ACHN (cell line): ENCODE results near the gene KIAA2012.
A peak's percentile ranks its signal among the peaks of the same experiment; 100 is the strongest.

Experiments used
- DNase-seq: peaks from one replicate; pipeline ENCODE4 v3.0.0-alpha.2; 2015
- in situ Hi-C: cut with HindIII; loops from 2 replicates; pipeline ENCODE4 v1.10.0; 2017; ENCODE audit warnings: low sequenced_read_pairs, low pct_ligation_motif_present, low pct_unique_long_range_greater_than_20kb

Gene KIAA2012

DNA sequence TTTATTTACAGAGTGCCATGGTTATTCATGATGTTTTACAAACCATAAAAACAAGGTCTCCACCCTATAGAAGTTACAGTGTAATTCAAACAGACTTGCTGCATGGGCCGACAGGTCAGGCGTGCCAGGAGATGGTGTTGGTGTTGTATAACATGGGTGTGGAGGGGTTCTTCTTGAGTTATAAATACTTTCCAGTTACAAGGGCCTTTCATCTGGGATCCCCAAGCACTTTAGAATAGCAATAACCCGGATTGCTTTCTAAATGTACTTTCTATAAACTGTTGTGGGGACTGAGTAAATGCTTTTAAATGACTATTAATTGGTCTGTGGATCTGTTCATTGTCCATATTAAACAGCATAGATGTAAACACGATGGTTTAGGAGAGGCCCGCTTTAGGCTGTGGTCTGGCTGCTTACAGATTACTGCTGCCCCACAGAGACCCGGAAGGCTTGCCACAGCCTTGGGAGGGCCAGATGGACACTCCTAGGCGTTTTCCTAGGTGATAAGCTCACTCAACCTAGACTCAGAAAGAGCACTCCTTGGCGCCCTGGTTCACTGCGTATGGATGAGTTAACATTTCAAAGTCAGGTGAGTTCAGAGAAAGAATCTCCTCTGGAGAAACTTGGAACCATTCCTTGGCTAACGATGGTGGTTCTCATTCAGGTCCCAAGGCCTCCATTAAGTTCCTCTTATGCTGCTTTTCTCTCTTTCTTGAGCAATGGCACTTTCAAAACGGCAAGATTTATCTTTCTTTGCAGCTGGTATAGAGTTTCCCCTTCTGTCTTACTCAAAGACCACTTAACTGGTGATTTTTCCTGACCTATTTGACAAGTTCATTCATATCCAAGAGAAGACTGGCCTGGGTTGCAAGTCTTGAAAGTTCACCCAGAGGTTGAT lies 3.6 kb upstream of the KIAA2012 start:
- in situ Hi-C loops: no loop called here
- DNase-seq: no peak

DNA sequence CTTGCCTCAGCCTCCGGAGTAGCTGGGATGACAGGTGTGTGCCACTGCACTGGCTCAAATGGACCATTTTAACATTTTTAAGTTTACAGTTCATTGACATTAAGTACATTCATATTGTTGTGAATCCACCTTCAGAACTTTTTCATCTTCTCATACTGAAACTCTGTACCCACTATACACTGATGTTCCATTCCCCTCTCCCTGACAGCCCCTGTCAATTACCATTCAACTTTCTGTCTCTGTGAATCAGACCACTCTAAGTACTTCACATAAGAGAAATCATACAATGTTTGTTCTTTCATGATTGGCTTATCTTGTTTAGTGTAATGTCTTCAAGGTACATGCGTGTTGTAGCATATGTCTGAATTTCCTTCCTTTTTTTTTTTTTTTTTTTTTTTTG lies 1.9 kb upstream of the KIAA2012 start:
- in situ Hi-C loops: no loop called here
- DNase-seq: no peak

DNA sequence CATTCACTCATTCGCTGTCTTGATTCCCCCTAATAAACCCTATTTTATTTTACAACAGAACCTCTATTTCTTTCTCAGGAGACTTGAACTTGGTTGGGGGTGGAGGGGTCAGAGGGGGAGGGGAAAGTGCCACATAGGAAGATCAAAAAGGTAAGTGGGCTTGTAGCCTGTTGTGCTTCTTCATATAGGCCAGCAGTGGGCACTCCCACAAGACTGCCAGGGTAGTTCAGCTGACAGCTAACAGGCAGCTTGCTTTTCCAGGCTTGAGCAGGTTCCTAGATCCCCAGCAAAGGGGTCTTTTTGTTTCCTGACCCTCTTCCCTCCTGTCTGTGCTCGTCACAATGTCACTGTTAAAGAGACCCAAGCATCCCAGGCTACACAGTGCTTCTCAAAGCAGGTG lies 829 bp upstream of the KIAA2012 start:
- DNase-seq: peak; percentile 22
- in situ Hi-C loops: no loop called here

DNA sequence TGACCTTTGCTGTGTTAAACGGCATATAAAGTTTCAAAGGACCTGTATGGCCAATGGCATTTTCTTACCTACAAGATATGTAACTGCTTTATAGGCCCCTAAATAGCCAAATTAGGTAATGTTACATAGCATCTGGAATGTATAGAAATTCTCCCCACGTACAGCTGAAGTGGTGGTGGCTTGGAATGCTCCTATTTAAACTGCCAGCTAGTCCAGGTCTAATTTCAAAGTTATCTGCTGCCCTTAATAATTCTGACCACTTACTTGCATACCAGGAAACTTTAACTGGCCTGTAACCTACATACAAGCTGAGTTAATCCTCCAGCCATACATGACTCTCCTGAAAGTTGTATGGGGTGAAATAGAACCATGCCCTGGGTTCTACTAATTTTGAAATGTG lies 1.3 kb downstream of the KIAA2012 start:
- no peak for DNase-seq
- in situ Hi-C loops: no loop called here

DNA sequence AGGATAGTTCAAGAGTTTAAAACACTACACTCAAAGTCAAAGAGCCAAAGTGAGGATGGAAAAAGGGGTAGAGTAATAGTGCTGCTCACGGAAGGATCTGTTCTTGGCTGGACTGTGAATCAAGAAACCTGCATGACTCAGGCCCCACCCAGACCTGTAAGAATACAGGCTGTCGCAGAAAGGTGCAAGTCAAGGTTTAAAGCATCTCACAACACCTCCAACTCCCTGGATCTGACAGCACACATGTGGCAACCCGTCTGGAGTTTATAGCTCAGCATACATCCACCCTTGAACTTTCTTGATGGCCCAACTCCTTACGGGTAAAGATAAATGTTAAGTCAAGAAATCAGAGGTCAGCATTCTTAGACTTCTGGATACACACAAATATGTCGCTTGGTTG lies 6.3 kb downstream of the KIAA2012 start:
- DNase-seq: no peak
- in situ Hi-C loops: no loop called here

DNA sequence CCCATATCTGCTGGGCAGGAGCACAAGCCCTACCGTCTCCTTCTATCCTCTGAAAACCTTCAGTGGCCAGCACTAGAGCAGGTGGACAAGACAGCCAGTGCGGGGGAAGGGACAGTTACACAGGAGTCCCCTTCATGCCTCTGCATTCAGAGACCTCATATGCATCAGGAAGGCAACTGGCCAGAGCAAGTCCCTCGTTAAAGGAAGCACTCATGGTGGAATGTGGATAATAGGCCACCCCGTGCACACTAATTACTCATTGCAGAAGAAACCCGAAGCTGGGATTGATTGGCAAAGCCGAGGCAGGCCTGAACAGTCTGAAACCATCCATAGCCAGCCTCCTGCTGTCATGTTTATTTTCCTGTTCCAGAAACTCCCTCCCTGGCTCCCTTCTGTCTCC lies 11.2 kb downstream of the KIAA2012 start:
- in situ Hi-C loops: no loop called here
- no peak for DNase-seq

DNA sequence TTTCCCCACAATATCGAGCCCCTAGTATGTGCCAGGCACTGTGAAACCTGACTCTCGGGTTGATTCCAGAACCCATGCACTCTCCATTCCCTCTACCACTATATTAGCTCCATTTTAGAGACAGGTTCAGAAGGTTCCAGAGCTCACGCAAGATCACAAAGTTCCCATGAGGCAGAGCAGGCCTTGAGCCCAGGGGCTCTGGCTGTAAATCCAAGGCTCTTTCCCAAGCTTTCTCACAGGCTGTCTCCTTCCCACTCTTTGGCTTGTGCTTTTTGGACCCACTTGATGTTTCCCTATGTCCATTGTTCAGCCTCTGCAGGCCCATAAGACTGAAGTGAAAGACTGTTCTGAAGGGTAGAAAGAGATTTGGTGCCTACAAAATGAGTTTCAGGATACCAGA lies 15.7 kb downstream of the KIAA2012 start:
- no peak for DNase-seq
- in situ Hi-C loops: no loop called here

DNA sequence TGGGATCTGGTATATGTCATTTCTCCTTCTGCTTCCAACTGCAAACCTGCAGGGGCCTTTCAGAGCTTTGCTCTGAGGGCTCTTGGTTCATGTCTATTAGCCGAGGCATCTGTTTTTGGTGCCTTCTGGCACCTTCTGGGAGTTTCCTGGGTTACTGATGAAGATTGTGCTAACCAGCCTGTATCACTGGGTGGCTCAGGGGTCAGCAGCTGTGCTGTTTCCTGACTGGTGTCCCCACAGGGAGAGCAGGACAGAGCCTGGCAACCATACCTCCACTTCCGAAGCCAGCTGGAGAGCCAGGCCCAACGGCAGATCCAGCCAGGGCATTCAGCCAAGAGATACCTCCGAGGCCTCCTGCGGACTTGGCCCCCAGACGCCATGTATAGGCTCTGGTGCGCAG lies 17.5 kb downstream of the KIAA2012 start:
- in situ Hi-C loops: no loop called here
- DNase-seq: no peak

DNA sequence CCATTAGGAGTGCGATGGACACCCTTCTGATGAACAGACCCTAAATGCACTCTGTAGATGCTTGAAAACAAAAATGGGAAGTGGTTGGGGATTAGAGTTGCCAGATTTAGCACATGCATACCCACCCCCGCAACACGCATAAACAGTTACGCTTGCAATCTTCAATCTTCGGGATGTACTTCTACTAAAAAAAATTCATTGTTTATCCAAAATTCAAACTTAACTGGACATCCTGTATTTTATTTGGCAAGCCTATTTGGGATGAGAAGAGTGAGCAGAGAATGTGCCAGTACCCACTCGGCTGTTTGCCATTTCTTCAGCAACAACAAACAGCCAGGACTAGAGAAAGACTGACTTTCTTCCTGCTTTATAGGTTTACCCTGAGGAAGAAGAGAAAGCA lies 18.4 kb downstream of the KIAA2012 start:
- in situ Hi-C loops: no loop called here
- no peak for DNase-seq

DNA sequence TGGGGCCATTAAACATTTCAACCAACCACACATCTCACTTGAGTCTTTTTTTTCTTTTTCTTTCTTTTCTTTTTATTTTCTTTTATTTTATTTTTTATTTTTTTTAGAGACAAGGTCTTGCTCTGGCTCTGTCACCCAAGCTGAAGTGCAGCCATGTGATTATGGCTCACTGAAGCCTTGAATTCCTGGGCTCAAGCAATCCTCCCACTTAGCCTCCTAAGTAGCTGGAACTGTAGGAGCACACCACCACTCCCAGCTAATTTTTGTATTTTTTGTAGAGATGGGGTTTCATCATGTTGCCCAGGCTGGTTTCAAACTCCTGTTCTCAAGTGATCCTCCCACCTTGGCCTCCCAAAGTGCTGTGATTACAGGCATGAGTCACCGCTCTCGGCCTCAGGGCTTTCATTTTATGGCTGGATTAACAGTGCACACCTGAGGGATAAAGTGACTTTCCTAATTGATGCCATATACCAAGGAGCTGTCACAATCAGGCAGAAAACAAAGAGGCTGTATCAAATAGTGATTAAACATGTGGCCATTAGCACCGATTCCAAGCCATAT lies 21.5 kb downstream of the KIAA2012 start:
- DNase-seq: no peak
- in situ Hi-C loops: no loop called here

DNA sequence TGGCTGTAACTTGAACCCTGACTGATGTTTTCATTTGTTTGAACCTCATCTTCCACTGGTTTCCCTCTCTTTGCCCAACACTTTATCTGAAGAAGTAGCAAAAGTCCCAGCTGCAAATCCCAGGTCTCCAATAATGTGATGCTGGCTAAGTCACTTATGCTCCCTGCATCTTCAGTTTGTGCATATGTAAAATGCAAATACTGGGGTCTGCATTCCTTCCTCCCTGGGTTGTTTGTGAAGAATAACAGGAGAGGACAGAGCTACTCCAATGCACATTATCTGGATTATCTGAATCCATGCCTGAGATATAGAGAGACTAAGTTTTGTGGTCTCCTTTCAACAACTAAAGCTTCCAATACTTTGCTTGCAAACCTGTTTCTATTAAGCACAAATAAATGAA lies 22.2 kb downstream of the KIAA2012 start:
- in situ Hi-C loops: no loop called here
- no peak for DNase-seq

DNA sequence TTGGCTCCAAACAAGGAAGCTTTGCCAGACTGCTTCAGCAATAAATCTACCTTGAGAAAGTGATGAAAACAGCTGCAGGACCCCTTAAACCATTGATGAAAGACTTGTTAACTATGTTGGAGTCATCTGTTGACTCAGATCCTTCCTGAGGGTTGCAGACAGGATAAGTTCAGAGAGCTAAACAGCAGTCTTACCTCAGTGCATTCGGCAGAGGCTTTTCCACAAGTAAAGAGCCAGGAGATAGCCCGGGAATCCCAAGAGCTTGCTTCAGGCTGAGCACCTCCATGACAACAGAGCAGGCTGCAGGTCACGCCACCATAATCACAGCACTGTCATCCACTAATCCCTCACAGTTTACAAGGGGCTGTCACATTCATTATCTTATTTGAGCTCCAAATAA lies 23.7 kb downstream of the KIAA2012 start:
- in situ Hi-C loops: no loop called here
- DNase-seq: no peak

DNA sequence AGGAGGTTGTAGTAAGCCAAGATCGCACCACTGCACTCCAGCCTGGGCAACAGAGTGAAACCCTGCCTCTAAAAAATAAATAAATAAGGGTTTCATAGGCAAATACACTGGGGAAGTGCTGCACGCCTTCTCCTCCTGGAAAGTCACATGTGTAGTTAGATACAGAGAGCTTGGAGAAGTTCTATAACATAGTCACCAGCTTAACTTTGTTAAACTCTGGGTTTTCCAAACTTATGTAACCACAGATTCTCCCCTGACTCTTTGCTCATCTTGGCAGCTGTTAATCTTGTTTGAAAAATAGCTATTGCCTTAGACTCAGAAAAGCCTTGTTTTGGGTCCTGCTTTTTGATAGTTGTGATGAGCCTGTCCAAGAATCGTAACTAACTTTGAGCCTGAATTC lies 25.2 kb downstream of the KIAA2012 start:
- in situ Hi-C loops: no loop called here
- no peak for DNase-seq

DNA sequence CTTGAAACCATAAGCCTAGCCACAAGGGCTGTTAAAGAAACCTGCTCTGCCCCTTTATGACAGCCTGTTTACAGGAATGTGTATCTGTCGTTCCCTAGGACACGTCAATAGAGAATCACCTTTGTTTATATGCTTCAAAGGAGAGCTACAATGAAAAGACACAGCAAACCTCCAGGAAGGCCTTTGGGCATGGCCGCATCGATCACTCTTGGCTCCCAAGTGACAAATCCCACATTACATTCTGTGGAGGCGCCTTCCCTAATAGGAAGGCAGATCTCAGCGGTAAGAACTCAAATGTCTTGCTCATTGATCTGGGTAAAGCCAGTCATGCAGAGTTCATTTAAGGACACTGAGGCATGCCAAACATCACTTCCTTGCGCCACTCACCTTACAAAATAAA lies 26.5 kb downstream of the KIAA2012 start:
- in situ Hi-C loops: no loop called here
- no peak for DNase-seq

DNA sequence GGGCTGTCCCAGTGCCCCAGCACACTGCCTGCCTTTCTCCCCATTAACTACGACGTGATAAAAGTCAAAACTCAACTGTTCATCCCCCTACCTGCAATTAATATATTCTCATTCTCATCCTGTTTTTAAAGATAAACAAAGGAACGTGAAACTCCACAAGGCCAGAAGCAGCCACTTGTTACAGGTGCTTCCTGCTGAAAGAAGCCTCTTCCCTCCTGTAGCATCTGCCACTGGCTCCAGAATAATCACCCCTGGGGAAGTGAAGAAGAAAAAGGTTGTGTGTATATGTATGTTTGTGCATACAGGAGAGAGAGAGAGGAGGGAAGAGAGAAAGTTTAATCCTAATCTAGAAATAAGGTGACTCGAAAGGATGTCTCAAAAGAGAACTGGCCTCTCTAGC lies 27.1 kb downstream of the KIAA2012 start:
- in situ Hi-C loops: no loop called here
- no peak for DNase-seq

DNA sequence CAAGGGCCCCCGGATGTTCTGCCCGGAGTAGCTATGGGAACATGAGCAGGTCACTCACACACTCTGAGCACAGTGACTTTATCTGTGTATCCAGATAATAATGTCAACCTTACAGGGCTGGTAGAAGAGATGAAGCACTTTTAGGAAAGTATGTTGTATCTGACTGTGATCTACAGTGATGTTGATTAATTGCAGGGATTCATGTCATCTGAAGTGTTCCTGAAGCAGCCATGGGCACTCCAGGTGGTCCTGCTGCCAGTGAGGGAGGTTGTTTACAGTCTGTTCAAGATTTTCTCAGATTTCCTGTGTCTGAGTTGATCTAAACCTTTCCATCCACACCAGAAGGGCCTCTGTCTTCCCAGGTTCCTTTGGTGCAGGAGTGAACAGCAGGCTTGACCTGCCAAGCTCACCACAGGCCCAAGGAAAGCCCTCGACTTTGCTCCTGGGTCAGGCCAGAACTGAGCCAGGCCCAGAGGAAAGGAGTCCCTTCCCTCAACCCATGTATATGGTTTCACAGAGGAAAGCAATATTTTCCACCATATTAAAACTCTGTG lies 28.0 kb downstream of the KIAA2012 start:
- DNase-seq: no peak
- in situ Hi-C loops: no loop called here

DNA sequence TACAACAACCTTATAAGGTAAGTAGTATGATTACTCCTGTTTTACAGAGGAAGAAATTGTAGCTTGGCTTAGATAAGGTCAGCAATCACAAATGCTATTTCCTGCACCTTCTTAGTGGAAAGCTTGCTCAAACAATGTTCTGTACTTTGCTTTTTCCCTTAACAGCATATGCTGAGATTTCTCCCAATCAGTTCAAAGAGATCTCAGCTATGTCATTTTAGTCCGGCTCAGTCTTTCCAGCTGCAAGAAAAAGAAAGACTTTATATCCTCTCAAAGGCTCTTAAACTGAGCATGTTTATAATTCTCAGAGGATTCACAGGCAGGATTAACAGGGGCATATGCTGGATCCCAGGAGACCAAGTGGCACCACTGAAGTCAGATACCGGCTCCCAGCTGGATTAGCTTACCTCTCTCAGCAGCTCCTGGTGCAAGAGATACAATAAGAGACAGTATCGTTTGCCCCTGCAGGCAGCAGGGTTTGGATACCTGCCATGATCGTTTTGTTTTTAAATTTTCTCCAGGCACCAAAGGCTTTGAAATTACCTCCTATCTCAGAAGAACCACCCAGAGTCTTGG lies 29.5 kb downstream of the KIAA2012 start:
- in situ Hi-C loops: no loop called here
- DNase-seq: no peak

DNA sequence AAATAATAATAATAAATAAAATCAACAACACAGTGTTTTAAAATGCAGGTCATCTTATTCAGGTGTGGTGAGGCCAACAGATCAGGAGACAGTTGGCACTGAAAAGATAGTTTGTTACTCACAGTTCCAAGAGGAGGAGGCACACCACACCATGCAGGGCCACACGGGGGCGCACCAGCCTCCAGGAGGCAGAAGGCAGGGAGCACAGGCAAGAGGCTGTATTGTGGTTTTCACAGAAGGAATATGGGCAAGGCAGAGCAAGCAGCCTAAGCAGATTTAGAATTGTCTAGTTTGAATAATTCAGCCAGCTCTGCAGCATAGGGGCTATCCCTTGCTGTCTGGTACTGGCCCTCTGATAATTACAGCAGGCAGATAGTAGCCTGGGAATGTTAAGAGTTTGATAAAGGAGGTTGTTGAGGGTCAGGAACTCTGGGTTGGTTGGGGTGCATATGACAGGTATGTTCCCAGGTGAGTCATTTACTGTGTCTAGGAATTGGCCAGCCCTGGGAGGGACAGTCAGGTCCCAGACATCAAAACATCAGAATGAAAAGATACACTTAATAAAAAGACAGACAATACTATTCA lies 31.3 kb downstream of the KIAA2012 start:
- DNase-seq: peak; percentile 54
- in situ Hi-C loops: no loop called here

DNA sequence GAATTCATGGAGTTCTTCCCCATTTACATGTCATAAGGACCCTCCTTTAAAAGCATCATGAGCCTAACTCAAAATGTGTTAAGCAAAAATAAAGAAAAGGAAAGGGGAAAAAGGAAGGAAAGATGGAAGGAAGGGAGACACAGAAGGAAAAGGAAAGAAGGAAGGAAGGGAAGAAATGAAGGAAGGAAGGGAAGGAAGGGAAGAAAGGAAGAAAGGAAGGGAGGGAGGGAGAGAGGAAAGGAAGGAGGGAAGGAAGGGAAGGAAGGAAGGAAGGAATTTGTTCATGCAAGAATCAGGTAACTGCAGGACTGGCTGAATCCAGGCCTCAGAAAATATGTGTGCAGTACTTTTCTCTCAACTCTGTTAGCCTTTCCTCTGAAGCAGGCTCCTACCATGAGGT lies 32.0 kb downstream of the KIAA2012 start:
- no peak for DNase-seq
- in situ Hi-C loops: no loop called here
